T-helper 17 cell (primary cell): ENCODE data around the gene NKX1-1. TPM values are rescaled to one million over a fixed set of nuclear protein-coding genes. Genes with fewer than 3 reads are reported as not detected.
"Not testable (repeated sequence)": the region's sequence is repeated elsewhere in the genome, so short reads cannot be mapped to it uniquely, and the experiment has no call there.

Source experiments
- ATAC-seq: fragments of 150-1000 bp; cut with Tn5 transposase; 2 replicates; pipeline ENCODE4 v1.10.0; 2021; ENCODE audit warnings: mild to moderate bottlenecking, moderate library complexity
- DNase-seq, 3 donors: peaks; one replicate each; pipeline versions ENCODE4 v3.0.0 to v3.0.0-alpha.2; 2020 to 2021
- H3K9me3 ChIP-seq: one replicate; pipeline ENCODE4 v1.7.0; 2013; ENCODE audit warnings: low read length, mild to moderate bottlenecking; ENCODE audit not compliant: control insufficient read depth, poor library complexity, severe bottlenecking
- H3K27ac Mint-ChIP-seq: one replicate; pipeline ENCODE4 v1.8.0; 2022; ENCODE audit warnings: mild to moderate bottlenecking, moderate library complexity, mixed read lengths
- H3K27me3 Mint-ChIP-seq: one replicate; pipeline ENCODE4 v1.8.0; 2022; ENCODE audit warnings: mixed read lengths
- H3K36me3 Mint-ChIP-seq: one replicate; pipeline ENCODE4 v1.8.0; 2022; ENCODE audit warnings: low read depth, mixed read lengths
- H3K4me1 Mint-ChIP-seq: one replicate; pipeline ENCODE4 v1.8.0; 2022; ENCODE audit warnings: mild to moderate bottlenecking, mixed read lengths
- H3K4me3 Mint-ChIP-seq: one replicate; pipeline ENCODE4 v1.8.0; 2022; ENCODE audit warnings: mild to moderate bottlenecking, moderate library complexity, mixed read lengths
- total RNA-seq, 4 donors: library from RNA in 2 of 4; stranded (reverse) in 2 of 4; gene quantifications; one replicate each; pipeline ENCODE4 v1.2.3 and lab custom pipeline; 2022 to 2026

NKX1-1 gene
- total RNA-seq, 2 donors from 2014 or later = not detected

DNA sequence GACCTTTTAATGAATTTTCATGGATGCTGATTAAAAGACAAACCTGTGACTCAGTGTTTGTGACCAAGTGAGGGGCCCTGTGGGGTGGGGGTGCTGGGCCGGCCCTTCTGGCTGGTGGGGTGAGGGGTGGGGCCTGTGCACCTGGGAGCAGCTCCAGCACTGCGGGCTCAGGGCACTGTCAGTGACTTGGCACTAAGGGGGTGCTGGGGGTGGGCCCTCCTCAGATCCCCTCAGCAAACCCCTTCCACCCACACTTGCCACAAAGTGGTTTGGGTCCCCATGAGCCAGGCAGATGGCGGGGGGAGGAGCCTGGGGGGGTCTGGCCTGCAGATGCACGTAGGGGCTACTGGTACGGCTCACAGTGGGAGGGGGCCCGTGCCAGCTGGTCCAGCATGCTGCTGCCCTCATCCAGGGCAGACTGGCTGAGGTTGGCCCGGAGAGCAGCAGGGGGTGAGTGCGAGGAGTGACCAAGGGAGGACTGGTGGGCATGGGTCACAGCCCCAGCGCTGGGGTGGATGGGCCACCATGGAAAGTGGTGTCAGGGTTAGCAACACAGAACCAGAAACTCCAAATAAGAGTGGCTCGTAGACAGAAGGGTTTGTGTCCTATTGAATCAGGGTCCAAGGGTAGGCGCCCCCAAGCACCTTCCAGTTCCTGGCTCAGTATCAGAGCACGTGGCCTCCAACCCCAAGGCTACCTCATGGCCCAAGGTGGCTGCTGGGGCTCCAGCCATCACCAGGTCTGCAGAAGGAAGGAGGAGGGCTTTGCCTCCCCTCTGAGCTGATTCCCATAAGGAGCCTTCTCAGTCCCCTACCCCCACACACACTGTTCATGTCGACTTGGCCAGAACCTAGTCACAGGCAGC, 10.1 kb downstream of the NKX1-1 start:
- ATAC-seq = no peak
- H3K4me3 Mint-ChIP-seq = no peak overlapping the region

DNA sequence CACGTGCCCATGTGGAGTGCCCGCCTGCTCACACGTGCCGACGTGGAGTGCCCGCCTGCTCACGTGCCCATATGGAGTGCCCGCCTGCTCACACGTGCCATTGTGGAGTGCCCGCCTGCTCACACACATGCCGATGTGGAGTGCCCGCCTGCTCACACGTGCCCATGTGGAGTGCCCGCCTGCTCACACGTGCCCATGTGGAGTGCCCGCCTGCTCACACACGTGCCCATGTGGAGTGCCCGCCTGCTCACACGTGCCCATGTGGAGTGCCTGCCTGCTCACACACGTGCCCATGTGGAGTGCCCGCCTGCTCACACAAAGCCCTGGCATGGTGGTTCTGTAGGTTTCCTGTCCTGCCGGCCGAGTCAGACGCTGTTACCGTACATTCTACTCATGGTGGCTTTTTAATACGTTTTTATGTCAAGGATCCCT, 10.8 kb downstream of the NKX1-1 start:
- not testable (repeated sequence) for H3K27me3 Mint-ChIP-seq, H3K4me3 Mint-ChIP-seq, H3K27ac Mint-ChIP-seq, H3K36me3 Mint-ChIP-seq, H3K4me1 Mint-ChIP-seq, ATAC-seq, H3K9me3 ChIP-seq, DNase-seq

More for the DNA sequence above, 10.1 kb downstream of the NKX1-1 start:
- DNase-seq = peak in 1 of 3 donors; percentile 8
- Mint-ChIP-seq H3K4me1 (no peaks in the 10 kb centered on the region), H3K27ac (no peak overlapping the region), H3K27me3 (peaks cover 11% of the 10 kb centered on the region), H3K36me3 (peaks cover 2% of the 10 kb centered on the region)
- no peaks in the 10 kb centered on the region for H3K9me3 ChIP-seq

DNA sequence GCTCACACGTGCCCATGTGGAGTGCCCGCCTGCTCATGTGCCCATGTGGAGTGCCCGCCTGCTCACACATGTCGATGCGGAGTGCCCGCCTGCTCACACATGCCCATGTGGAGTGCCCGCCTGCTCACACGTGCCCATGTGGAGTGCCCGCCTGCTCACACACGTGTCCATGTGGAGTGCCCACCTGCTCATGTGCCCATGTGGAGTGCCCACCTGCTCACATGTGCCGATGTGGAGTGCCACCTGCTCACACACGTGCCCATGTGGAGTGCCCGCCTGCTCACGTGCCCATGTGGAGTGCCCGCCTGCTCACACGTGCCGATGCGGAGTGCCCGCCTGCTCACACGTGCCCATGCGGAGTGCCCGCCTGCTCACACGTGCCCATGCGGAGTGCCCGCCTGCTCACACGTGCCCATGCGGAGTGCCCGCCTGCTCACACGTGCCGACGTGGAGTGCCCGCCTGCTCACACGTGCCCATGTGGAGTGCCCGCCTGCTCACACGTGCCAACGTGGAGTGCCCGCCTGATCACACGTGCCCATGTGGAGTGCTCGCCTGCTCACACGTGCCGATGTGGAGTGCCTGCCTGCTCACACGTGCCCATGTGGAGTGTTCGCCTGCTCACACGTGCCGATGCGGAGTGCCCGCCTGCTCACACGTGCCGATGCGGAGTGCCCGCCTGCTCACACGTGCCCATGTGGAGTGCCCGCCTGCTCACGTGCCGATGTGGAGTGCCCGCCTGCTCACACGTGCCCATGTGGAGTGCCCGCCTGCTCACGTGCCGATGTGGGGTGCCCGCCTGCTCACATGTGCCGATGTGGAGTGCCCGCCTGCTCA, 11.5 kb downstream of the NKX1-1 start:
- not testable (repeated sequence) for H3K4me1 Mint-ChIP-seq, H3K9me3 ChIP-seq, H3K27me3 Mint-ChIP-seq, H3K27ac Mint-ChIP-seq, ATAC-seq, DNase-seq, H3K4me3 Mint-ChIP-seq, H3K36me3 Mint-ChIP-seq

DNA sequence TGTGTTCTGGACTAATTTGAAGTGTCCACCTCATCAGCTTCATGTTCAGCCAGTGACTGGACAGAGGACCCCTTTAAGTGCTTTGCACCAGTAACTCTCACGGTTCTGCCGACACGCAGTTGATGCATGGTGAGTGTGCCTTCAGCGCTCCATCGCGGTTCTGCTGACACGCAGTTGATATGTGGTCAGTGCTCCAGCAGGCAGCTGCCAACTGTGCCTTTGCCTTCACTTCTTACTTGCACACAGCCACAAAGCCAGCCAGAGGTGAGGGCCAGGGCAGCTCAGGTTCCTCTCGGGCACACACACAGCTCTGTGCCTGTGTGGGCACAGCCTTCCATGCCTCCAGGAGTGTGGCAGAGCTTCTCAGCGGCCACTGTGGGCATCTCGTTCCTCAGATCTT, 12.4 kb downstream of the NKX1-1 start:
- Mint-ChIP-seq H3K27ac (no peak overlapping the region), H3K27me3 (no peaks in the 10 kb centered on the region), H3K4me1 (no peaks in the 10 kb centered on the region), H3K4me3 (no peak overlapping the region), H3K36me3 (peaks cover 2% of the 10 kb centered on the region)
- ATAC-seq = no peak
- no peak for DNase-seq
- no peaks in the 10 kb centered on the region for H3K9me3 ChIP-seq

DNA sequence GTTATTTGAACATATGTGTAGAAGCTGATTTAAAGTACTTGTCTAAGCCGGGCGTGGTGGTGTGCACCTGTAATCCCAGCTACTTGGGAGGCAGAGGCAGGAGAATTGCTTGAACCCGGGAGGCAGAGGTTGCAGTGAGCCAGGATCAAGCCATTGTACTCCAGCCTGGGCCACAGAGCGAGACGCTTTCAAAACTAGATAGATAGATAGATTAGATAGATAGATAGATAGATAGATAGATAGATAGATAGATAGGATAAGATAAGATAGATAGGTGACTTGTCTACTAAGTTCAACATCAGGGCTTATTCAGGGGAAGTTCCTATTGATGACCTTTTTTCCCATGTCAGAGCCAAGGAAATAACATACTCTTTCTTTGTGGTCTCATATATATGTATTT, 12.9 kb downstream of the NKX1-1 start:
- not testable (repeated sequence) for H3K27ac Mint-ChIP-seq, H3K36me3 Mint-ChIP-seq, ATAC-seq, H3K9me3 ChIP-seq, H3K4me3 Mint-ChIP-seq, H3K4me1 Mint-ChIP-seq, H3K27me3 Mint-ChIP-seq, DNase-seq

DNA sequence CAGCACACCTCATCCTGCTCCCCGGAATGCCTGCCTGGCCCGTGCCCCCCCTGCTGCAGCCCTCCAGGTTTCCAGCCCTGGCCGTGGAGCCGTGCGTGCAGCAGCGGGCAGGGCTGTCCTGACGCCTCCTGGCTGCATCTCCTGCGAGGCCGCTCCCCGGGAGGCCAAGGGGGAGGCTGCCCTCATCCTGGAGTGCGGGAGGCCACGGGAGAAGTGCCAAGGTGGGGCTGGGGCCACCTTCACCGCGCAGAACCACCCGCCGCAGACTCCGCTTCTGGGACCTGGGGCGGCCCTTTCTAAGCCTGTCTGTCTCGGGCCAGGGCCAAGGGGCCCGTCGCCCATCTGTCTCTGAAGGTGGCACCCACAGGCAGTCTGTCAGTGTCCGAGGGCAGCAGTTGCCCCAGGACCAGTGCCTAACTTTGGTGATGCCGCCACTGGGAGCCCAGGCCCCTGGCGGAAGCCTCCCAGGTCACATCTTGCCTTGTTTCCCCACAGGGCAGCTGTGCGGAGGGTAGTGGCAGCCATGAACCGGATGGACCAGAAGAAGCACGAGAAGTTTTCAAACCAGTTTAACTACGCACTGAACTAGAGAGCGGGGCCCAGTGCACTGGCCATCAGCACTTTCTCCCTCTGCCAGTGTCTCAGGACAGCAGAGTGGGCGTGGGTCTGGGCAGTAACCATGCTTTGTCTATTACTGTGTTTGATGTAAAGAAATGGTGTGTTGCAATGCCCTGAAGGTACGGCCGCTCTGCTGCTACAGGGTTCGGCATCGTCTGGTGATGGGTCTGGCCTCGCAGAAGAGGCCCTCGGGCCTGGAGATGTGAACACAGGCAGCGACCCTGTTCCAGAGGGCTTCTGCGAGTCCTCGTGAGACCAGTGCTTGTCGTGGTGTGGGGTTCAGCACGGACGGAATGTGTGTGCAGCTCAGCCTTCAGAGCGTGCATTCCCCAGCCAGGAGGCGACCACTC, 20.6 kb downstream of the NKX1-1 start:
- no peak overlapping the region for H3K27ac Mint-ChIP-seq
- no peak overlapping the region for H3K4me3 Mint-ChIP-seq
- no peaks in the 10 kb centered on the region for H3K27me3 Mint-ChIP-seq
- no peaks in the 10 kb centered on the region for H3K9me3 ChIP-seq
- peak in 1 of 3 donors; percentile 9 for DNase-seq
- H3K36me3 Mint-ChIP-seq = peaks cover 2% of the 10 kb centered on the region
- no peaks in the 10 kb centered on the region for H3K4me1 Mint-ChIP-seq
- ATAC-seq = no peak

DNA sequence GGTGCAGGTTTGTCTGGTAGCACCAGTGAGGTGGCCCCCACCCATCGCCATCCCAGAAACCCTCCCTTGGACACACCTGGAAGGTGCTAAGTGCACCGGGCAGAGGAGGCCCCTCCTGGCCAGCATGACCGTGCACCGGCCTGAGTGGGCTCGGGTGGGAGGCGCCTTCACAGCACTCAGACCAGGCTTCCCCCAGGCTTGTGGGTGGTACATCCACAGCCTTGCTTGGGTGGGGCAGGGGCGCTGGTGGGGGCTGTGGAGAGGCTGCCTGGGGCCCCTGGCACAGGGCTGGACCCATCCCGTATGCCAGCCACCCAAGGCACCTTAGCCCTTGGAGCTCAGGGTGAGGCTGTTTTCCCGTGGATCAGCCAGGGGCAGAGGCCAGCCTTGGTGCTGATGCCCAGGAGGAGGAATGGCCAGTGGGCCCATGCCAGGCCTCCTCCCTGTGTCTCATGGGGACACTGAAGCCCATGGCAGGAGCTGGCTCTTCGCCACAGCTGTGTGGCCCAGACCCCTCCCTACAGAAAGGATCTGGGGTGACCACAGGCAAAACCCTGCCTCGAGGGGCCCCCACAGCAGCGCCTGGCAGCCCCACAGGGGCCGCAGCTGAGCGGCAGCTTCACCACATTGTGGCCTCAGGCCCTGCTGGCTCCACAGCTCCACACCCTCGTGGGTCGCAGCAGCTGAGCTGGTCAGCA, 21.4 kb downstream of the NKX1-1 start:
- Mint-ChIP-seq H3K36me3 (peaks cover 2% of the 10 kb centered on the region), H3K27me3 (no peaks in the 10 kb centered on the region), H3K27ac (no peak overlapping the region), H3K4me1 (no peaks in the 10 kb centered on the region), H3K4me3 (no peak overlapping the region)
- H3K9me3 ChIP-seq = no peaks in the 10 kb centered on the region
- no peak for ATAC-seq
- peak in 1 of 3 donors; percentile 8 for DNase-seq

DNA sequence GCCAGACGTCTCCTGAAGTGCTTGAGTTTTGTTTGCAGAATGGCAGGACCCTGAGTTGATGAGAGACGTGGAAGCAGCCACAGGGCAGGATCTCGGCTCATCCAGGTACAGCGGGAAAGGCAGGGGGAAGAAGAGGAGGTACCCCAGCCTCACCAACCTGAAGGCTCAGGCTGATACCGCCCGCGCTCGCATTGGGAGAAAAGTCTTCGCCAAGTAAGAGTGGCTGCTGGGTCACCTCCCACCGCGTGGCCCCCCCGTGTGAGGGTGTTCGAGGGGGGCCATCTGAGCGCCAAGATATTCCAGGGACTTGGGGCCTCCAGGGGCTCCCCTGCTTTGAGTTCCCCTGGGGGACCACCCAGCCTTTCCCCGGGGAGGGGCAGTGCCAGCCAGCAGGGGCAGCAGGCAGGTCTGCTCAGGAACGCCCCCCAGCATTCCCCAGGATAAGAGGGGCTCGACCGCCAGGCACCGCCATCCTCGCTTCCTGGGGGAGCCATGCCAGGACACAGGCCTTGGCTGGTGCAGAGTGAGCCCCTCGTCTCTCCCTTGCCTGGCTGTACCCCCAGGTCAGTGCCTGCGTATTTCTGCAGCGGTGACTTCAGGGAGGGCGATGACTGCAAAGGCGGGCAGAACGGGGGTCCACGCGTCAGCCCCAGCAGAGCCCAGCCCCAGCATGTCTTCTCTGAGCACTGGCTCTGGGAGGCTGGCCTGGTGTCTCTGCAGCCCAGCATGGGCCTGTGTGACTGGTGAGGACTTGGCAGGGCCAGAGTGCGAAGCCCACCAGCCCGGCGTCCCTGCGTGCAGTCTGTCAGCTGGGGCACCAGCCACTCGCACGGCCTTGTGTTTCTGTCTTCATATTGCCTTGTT, 22.3 kb downstream of the NKX1-1 start:
- no peak for ATAC-seq
- peak in 1 of 3 donors; percentile 10 for DNase-seq
- peaks cover 2% of the 10 kb centered on the region for H3K36me3 Mint-ChIP-seq
- no peaks in the 10 kb centered on the region for H3K27me3 Mint-ChIP-seq
- H3K4me3 Mint-ChIP-seq = no peak overlapping the region
- no peak overlapping the region for H3K27ac Mint-ChIP-seq
- no peaks in the 10 kb centered on the region for H3K4me1 Mint-ChIP-seq
- no peaks in the 10 kb centered on the region for H3K9me3 ChIP-seq

DNA sequence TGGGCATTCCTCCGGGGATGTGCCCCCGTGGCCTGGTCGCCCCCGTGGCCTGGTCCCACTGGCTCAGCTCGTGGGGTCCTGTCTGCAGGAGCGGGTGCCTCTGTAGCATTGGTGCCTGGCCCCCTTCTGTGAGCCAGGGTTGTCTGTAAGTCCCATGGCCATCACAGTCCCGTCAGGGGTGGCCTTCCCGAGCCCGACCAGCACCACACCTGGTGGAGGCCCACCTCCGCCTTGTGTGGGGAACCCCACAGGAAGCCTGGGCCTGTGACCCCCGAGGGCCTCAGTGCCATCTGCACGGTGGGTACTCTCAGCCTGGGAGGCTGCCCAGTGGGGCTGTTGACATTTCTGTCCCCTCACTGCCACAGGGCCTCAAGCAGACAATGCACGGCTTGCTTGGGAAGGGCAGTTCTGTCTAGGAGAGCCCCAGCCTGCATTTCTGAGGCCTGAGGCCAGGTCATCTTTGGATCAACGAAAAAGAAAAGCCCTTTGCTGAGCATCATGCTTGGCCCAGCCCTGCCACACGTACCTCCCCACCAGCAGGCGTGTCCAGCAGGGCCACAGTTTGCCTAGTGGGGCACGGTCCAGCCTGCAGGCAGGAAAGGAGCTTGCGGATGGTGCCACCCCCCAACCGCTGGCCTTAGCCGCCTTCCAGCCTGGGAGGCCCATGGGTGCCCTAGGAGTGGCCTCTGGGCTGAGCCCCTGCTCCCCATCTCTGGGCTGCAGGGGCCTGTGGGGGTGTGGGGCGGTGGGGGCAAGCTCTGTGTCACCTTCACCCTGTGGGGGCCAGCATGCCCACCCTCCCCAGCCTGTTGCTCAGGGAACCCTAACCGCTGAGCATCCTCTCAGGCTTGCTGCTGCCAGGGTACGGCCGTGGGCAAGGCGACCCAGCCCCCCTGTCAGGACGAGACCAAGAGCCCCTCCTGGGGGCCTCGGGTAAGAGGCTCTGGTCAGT, 23.2 kb downstream of the NKX1-1 start:
- H3K36me3 Mint-ChIP-seq = peaks cover 2% of the 10 kb centered on the region
- ATAC-seq (no peak), DNase-seq (peak in 1 of 3 donors; percentile 4)
- H3K27ac Mint-ChIP-seq = no peak overlapping the region
- no peaks in the 10 kb centered on the region for H3K4me1 Mint-ChIP-seq
- no peaks in the 10 kb centered on the region for H3K9me3 ChIP-seq
- no peak overlapping the region for H3K4me3 Mint-ChIP-seq
- no peaks in the 10 kb centered on the region for H3K27me3 Mint-ChIP-seq

DNA sequence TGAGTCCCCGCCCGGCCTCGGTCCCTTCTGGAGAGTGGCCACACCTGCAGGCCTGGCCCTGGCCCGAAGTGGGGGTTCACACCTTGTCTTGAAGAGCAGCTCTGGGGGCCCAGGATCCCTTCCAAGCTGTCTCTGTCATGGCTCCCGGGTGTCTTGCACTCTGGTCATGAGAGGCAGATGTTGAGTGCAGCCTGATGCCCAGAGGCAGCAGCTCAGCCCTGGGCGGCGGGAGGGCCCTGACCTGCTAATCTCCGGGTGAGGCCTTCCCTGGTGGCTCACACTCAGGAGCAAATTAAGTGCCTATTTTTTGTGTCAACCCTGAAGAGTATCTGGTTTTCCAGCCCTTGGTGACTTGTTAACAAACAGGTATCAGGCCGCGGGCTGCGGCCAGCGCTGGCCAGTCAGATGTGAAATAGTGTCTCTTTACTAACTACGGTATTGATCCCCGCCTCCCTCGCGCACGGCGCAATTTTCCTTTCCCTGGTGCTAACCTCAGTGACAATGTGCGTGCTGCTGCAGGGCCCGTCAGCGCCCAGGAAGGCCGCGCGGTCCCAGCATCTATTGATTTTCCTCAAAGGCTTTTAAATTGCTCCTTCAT, 24.2 kb downstream of the NKX1-1 start:
- H3K27ac Mint-ChIP-seq = no peak overlapping the region

More for the DNA sequence above, 24.2 kb downstream of the NKX1-1 start:
- H3K9me3 ChIP-seq = no peaks in the 10 kb centered on the region
- no peak for ATAC-seq
- H3K4me3 Mint-ChIP-seq = no peak overlapping the region
- H3K27me3 Mint-ChIP-seq = no peaks in the 10 kb centered on the region
- no peak for DNase-seq
- peaks cover 2% of the 10 kb centered on the region for H3K36me3 Mint-ChIP-seq
- no peaks in the 10 kb centered on the region for H3K4me1 Mint-ChIP-seq
